KMS-11 (cell line): ENCODE results near the gene NPM3.
A peak's percentile ranks its signal among the peaks of the same experiment; 100 is the strongest.

Experiments
- H2AFZ ChIP-seq: fragments of 200-600 bp; sonication (generic); 2 replicates; pipeline ENCODE4 v1.6.1; 2016; ENCODE audit warnings: antibody characterized with exemption, mixed run types, low read depth
- H3K27ac ChIP-seq: fragments of 200-600 bp; sonication (generic); 2 replicates; pipeline ENCODE4 v1.6.1; 2016; ENCODE audit warnings: mild to moderate bottlenecking, mixed run types
- H3K27me3 ChIP-seq: fragments of 200-600 bp; sonication (generic); 2 replicates; pipeline ENCODE4 v1.6.1; 2017; ENCODE audit warnings: mild to moderate bottlenecking, low read depth, mixed run types, moderate library complexity; ENCODE audit not compliant: insufficient read depth
- H3K36me3 ChIP-seq: fragments of 200-600 bp; sonication (generic); 2 replicates; pipeline ENCODE4 v1.6.1; 2017; ENCODE audit warnings: mild to moderate bottlenecking, mixed run types; ENCODE audit not compliant: insufficient read depth
- H3K4me1 ChIP-seq: fragments of 200-600 bp; sonication (generic); 2 replicates; pipeline ENCODE4 v1.6.1; 2016; ENCODE audit warnings: mild to moderate bottlenecking, low read depth, mixed run types; ENCODE audit not compliant: poor library complexity, severe bottlenecking
- H3K4me2 ChIP-seq: fragments of 200-600 bp; sonication (generic); 2 replicates; pipeline ENCODE4 v1.7.0; 2016; ENCODE audit warnings: mild to moderate bottlenecking, mixed run types
- H3K4me3 ChIP-seq: fragments of 200-600 bp; sonication (generic); IDR thresholded peaks from 2 replicates; pipeline ENCODE4 v1.6.1; 2017; ENCODE audit warnings: low read depth, low read length, mixed read lengths; ENCODE audit not compliant: insufficient read depth
- H3K79me2 ChIP-seq: fragments of 200-600 bp; sonication (generic); 2 replicates; pipeline ENCODE4 v1.6.1; 2016; ENCODE audit warnings: low read depth, mixed run types; ENCODE audit not compliant: insufficient read depth
- H3K9ac ChIP-seq: fragments of 200-600 bp; sonication (generic); 2 replicates; pipeline ENCODE4 v1.6.1; 2016; ENCODE audit warnings: mild to moderate bottlenecking, mixed run types
- H4K20me1 ChIP-seq: fragments of 200-600 bp; sonication (generic); 2 replicates; pipeline ENCODE4 v1.6.1; 2016; ENCODE audit warnings: mild to moderate bottlenecking, mixed run types; ENCODE audit not compliant: insufficient read depth
- TF ChIP-seq, protein P1 (sequence below): fragments of 200-600 bp; sonication (generic); conservative IDR thresholded peaks from 2 replicates; pipeline ENCODE4 v1.6.1; 2017; ENCODE audit warnings: low read depth, mild to moderate bottlenecking, antibody characterized with exemption, low read length, moderate library complexity, mixed read lengths

NPM3 gene, protein sequence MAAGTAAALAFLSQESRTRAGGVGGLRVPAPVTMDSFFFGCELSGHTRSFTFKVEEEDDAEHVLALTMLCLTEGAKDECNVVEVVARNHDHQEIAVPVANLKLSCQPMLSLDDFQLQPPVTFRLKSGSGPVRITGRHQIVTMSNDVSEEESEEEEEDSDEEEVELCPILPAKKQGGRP

DNA sequence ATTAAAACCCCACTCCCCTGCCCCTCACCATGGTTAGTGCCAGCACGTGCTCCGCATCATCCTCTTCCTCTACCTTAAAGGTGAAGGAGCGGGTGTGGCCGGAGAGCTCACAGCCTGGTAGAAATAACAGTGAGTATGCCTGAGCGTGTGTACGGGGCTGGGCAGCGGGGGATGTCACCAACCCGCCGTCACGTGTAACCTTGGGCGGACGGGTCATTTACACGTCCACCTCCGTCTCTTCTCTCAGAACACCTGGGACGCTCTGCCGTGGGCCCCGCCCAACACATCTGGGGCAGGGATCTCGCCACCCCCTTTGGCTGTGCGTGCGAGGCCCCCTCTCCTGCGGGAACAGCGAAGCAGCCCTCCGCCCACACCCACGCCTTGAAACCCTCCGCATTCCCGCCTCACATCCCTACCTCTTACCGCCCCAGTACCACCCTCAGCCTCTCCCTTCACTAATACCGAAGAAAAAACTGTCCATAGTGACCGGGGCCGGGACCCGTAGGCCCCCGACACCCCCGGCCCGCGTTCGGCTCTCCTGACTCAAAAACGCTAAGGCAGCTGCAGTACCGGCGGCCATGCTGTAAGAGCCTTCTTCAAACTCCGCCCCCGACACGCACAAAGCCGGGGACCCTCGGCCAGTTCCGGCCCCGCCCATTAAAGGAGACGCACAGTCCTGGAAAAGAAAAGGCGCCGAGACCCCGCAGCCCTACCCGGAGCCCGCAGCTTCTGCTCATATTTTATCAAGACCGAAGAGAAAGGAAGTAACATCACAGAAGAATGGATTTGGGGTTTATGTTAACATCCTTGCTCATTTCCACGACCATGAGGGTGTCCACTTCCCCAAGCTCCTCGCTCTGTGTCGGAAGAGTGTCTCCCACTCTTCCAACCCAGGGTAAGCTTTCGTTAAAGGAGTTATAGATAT is at the start of gene NPM3:
TSS of gene NPM3 (minus strand) at position 636 of the 925 bp plus-strand sequence. CDS start at position 580, 56 bp downstream.
- no peaks in the 10 kb centered on the region; the same call in 1 of the 2 replicates for H4K20me1 ChIP-seq
- H3K36me3 ChIP-seq, result no peaks in the 10 kb centered on the region

DNA sequence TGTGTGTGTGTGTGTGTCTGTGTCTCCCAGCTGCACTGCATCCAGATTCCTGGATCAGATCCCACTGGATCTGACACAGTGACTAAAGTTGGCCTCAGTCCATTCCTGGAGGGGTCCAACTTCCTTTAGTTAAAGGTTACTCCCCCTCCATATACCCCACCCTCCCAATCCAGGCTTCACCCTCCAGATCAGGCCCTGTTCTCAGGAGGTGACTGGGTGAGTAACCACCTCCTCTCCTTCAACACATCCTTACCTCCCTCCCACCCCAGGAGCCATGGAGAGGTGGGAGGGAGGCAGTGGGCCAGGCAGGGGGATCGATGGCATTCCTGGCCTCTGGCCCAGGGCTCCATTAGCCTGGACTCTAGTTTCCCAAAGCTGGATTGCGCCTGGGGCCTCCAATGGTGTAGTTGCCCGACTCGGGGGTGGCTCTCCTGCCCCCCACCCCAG is 49.1 kb upstream of the NPM3 start:
- Histone ChIP-seq H3K4me1 (peaks cover 17% of the 10 kb centered on the region), H4K20me1 (no peaks in the 10 kb centered on the region), H3K4me3 (no peak overlapping the region), H3K27me3 (no peaks in the 10 kb centered on the region), H3K27ac (no peak overlapping the region), H3K36me3 (no peaks in the 10 kb centered on the region), H3K4me2 (no peak overlapping the region), H2AFZ (no peak overlapping the region), H3K9ac (no peak overlapping the region), H3K79me2 (no peaks in the 10 kb centered on the region)
- TF ChIP-seq, protein P1, sequence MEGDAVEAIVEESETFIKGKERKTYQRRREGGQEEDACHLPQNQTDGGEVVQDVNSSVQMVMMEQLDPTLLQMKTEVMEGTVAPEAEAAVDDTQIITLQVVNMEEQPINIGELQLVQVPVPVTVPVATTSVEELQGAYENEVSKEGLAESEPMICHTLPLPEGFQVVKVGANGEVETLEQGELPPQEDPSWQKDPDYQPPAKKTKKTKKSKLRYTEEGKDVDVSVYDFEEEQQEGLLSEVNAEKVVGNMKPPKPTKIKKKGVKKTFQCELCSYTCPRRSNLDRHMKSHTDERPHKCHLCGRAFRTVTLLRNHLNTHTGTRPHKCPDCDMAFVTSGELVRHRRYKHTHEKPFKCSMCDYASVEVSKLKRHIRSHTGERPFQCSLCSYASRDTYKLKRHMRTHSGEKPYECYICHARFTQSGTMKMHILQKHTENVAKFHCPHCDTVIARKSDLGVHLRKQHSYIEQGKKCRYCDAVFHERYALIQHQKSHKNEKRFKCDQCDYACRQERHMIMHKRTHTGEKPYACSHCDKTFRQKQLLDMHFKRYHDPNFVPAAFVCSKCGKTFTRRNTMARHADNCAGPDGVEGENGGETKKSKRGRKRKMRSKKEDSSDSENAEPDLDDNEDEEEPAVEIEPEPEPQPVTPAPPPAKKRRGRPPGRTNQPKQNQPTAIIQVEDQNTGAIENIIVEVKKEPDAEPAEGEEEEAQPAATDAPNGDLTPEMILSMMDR, result no peak

More for the DNA sequence above, at the start of gene NPM3:
- Histone ChIP-seq H3K27ac (peak within 1 kb of the TSS; percentile 39; the same call in 1 of the 2 replicates), H3K9ac (peak within 1 kb of the TSS; percentile 82; the same call in 1 of the 2 replicates), H2AFZ (peak within 1 kb of the TSS; percentile 81), H3K4me1 (peaks cover 47% of the 10 kb centered on the region), H3K27me3 (no peaks in the 10 kb centered on the region), H3K4me2 (peak within 1 kb of the TSS; percentile 77), H3K79me2 (no peaks in the 10 kb centered on the region), H3K4me3 (no peak within 1 kb of the TSS)
- TF ChIP-seq, protein P1, result no peak

DNA sequence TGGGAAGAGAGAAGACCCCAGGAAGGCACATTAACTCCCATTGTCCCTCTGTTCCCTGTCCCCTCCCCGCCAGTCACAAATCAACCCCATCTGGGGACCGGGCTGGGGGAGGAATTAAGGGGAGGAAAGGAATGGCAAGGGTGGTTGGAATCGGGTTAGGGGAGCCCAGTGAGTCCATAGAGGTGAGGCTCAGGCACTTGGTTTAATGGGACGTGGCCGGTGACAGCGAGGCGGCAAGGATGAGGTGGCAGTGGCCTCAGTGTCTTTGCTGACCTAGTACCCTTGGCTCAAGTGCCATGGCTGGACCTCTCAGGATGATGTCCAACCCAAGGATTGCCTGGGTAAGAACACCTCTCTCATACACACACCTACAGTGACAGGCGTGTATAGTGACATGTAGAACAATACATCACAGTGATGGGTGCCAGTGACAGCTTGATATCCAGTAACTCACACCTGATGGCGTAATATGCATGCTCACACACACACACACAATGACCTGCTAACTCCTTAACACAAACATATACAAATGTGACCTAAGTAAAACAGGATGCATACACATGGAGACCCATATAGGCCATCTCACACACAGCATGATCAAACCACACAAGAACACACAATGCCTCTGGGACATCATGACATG is 48.0 kb upstream of the NPM3 start:
- H4K20me1 ChIP-seq, result no peaks in the 10 kb centered on the region
- no peaks in the 10 kb centered on the region for H3K27me3 ChIP-seq
- H3K79me2 ChIP-seq, result no peaks in the 10 kb centered on the region
- H3K36me3 ChIP-seq, result no peaks in the 10 kb centered on the region
- peak overlapping the region; percentile 89 for H3K4me2 ChIP-seq
- no peak overlapping the region for H3K4me3 ChIP-seq
- peak overlapping the region; percentile 85 for H2AFZ ChIP-seq
- H3K27ac ChIP-seq, result peak overlapping the region; percentile 76
- H3K4me1 ChIP-seq, result peaks cover 17% of the 10 kb centered on the region
- TF ChIP-seq, protein P1, result no peak
- peak overlapping the region; percentile 61; the same call in 1 of the 2 replicates for H3K9ac ChIP-seq
